Osteocyte (in vitro differentiated cells): Measurements from ENCODE around the gene PTPRM. TPM values are rescaled to one million over a fixed set of nuclear protein-coding genes. Genes with fewer than 3 reads are reported as not detected.

Experiments
- DNase-seq: peaks from one replicate; pipeline ENCODE4 v3.0.0; 2021; ENCODE audit warnings: mixed read lengths; ENCODE audit not compliant: unreplicated experiment; ENCODE audit errors: extremely low spot score
- H3K27ac Mint-ChIP-seq: one replicate; pipeline ENCODE4 v1.8.0; 2021; ENCODE audit warnings: mild to moderate bottlenecking, mixed read lengths; ENCODE audit not compliant: unreplicated experiment
- H3K27me3 Mint-ChIP-seq: one replicate; pipeline ENCODE4 v1.8.0; 2021; ENCODE audit warnings: mixed read lengths; ENCODE audit not compliant: unreplicated experiment
- H3K36me3 Mint-ChIP-seq: one replicate; pipeline ENCODE4 v1.8.0; 2021; ENCODE audit warnings: mixed read lengths; ENCODE audit not compliant: unreplicated experiment
- H3K4me1 Mint-ChIP-seq: one replicate; pipeline ENCODE4 v1.8.0; 2021; ENCODE audit warnings: mixed read lengths; ENCODE audit not compliant: unreplicated experiment
- H3K4me3 Mint-ChIP-seq: one replicate; pipeline ENCODE4 v1.8.0; 2021; ENCODE audit warnings: mild to moderate bottlenecking, moderate library complexity, mixed read lengths; ENCODE audit not compliant: unreplicated experiment
- H3K9me3 Mint-ChIP-seq: one replicate; pipeline ENCODE4 v1.8.0; 2021; ENCODE audit warnings: mixed read lengths; ENCODE audit not compliant: unreplicated experiment
- total RNA-seq: library from RNA; stranded (reverse); gene quantifications from 2 replicates; pipeline ENCODE4 v1.2.1, GENCODE V29; 2021
- TF ChIP-seq, protein P1 (sequence below): fragments of 200-600 bp; sonication (generic); IDR thresholded peaks from 2 replicates; pipeline ENCODE4 v1.5.0; 2021; ENCODE audit warnings: antibody characterized with exemption, mild to moderate bottlenecking, moderate library complexity

Gene PTPRM
- total RNA-seq, 1 donor from 2014 or later = 105 TPM

DNA sequence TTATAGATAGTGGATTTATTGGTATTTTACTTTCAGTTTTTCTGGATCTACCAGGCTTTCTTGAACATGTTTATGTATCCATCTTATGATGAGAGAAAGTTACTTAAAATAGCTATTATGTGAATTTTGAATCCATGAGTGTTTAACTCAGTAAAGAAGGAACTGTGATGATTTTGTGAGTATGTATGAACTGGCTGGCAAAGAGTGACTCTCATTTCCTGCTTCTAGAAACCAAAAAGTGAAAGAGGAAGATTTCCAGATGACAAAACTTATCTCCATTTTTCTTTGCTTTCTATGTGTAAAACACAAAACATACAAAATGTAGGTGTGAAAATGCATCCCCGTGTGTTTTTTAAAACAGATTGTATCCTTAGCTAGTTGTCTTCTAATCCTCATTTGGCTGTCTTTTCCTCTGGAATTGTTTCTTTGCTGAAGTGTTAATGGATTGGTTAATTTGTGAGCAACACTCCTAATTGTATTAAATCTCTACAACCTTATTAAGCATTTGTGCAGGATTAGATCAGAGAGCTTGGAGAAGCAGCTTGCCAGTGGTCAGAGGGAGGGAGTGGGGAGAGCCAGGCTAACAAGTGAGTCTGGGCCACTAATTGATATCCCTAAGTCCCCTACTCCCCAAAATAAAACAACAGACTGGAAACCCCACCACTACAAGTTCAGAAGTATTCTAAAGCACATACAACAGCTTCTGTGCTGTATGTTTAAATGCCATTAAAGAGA is 23.9 kb downstream of the PTPRM start:
- Mint-ChIP-seq H3K4me3 (no peak overlapping the region), H3K36me3 (no peaks in the 10 kb centered on the region), H3K9me3 (no peaks in the 10 kb centered on the region), H3K27me3 (no peaks in the 10 kb centered on the region), H3K27ac (peak overlapping the region; percentile 61), H3K4me1 (peaks cover 26% of the 10 kb centered on the region)
- no peak for DNase-seq
- TF ChIP-seq, protein P1, sequence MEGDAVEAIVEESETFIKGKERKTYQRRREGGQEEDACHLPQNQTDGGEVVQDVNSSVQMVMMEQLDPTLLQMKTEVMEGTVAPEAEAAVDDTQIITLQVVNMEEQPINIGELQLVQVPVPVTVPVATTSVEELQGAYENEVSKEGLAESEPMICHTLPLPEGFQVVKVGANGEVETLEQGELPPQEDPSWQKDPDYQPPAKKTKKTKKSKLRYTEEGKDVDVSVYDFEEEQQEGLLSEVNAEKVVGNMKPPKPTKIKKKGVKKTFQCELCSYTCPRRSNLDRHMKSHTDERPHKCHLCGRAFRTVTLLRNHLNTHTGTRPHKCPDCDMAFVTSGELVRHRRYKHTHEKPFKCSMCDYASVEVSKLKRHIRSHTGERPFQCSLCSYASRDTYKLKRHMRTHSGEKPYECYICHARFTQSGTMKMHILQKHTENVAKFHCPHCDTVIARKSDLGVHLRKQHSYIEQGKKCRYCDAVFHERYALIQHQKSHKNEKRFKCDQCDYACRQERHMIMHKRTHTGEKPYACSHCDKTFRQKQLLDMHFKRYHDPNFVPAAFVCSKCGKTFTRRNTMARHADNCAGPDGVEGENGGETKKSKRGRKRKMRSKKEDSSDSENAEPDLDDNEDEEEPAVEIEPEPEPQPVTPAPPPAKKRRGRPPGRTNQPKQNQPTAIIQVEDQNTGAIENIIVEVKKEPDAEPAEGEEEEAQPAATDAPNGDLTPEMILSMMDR = no peak

DNA sequence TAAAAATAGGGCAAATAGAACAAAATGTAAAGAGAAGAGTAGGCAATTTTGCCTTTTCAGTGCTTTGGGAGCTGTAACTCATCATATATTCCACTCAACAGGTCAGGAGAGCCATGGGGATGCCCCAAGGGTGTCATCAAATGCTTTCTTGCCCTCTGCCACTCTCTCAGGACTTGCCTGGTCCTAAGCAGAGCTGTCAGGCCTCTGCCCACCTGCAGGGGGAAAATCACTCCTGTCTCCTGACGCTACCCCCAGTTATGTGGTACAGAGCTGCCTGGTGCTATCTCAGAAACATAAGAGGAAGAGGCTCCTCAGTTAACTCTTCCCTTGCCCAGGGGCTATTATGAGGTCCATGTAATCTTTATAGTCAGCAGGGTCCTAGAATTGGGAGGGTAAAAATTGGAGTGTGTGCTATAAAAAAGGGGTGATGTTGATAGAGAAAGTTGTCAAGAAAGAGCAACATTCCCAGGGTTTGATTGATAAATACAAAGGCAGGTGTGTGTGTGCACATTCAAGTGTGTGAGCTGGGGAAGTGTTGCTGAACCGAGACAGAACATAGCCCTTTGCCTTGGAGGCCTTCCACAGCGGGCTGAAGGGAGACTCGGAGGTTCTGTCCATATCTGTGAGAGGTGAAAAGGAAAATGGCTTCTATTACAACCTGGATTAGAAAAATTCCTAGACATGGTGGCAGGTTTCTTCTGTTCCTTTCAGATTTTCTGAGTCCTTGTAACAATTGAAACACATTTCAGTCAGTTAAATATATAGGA is 25.4 kb downstream of the PTPRM start:
- no peaks in the 10 kb centered on the region for H3K9me3 Mint-ChIP-seq
- H3K27me3 Mint-ChIP-seq = no peaks in the 10 kb centered on the region
- TF ChIP-seq, protein P1 = no peak
- H3K4me1 Mint-ChIP-seq = peaks cover 26% of the 10 kb centered on the region
- no peaks in the 10 kb centered on the region for H3K36me3 Mint-ChIP-seq
- H3K27ac Mint-ChIP-seq = no peak overlapping the region
- DNase-seq = no peak
- H3K4me3 Mint-ChIP-seq = no peak overlapping the region

DNA sequence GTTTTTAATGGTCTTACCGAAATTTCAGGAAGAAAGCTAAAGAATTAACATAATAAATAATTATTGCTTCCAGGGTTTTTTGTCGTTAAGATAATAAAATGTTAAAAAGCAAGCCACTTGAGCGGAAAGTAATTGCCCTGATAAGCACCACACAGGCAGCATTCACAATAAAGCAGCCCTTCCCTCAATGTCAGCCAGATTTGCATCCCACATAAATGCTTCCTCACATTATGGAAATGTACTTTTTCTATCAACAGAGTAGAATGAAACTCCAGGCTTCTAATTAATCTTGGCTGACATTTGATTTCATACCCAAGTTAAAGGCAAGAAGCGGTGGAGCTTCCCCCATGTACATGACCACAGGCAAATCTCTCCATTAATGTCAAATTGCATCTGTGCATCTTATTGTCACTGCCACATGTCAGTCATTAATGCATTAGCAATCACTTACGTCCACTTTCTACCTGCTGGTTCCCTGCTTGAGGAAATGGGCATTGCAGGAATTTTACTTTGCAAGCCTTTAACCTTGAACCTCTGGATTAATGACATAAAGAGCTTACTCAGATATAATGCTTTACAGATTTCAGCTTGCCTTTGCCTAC is 26.2 kb downstream of the PTPRM start:
- no peak for DNase-seq
- TF ChIP-seq, protein P1 = no peak
- H3K4me1 Mint-ChIP-seq = peaks cover 31% of the 10 kb centered on the region
- H3K4me3 Mint-ChIP-seq = no peak overlapping the region
- no peaks in the 10 kb centered on the region for H3K9me3 Mint-ChIP-seq
- H3K27ac Mint-ChIP-seq = no peak overlapping the region
- no peaks in the 10 kb centered on the region for H3K27me3 Mint-ChIP-seq
- no peaks in the 10 kb centered on the region for H3K36me3 Mint-ChIP-seq

DNA sequence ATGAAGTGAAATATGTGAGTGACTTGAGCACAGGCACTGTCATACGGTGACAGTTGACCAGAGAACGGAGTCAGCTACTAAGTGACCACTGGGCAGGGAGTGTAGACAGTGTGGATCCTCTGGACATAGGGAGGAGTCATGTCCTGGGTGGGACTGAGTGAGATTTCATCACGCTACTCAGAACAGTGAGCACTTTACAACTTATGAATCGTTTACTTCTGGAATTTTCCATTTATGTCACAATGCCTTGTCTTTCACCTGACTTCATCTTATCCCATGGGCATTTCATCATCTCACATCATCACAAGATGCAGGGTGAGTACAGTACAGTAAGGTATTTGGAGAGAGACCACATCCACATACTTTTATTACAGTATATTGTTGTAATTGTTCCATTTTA is 29.0 kb downstream of the PTPRM start:
- no peak for DNase-seq
- no peaks in the 10 kb centered on the region for H3K27me3 Mint-ChIP-seq
- peaks cover 31% of the 10 kb centered on the region for H3K4me1 Mint-ChIP-seq
- H3K4me3 Mint-ChIP-seq = no peak overlapping the region
- TF ChIP-seq, protein P1 = no peak
- no peaks in the 10 kb centered on the region for H3K9me3 Mint-ChIP-seq
- no peak overlapping the region for H3K27ac Mint-ChIP-seq
- H3K36me3 Mint-ChIP-seq = no peaks in the 10 kb centered on the region

DNA sequence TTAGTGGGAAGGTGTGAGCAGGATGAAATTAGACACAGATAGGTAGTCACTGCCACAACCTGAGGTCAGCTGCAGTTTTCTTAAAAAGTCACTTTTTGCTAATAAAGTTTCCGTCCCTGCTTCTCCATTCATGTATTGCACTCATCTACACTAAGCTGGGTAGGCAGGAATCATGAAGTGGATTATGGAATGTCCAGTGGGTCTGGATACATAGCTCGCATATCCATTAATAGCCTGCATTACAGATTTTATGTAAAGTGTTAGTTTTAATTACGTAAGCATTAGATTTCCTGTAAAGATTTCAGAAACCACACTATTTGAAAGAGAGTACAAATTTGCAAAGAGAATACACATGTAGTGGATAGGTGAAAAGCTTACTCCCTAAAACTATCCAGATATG is 30.4 kb downstream of the PTPRM start:
- Mint-ChIP-seq H3K27me3 (no peaks in the 10 kb centered on the region), H3K4me1 (peaks cover 25% of the 10 kb centered on the region)
- TF ChIP-seq, protein P1 = no peak

More for the DNA sequence above, 30.4 kb downstream of the PTPRM start:
- H3K36me3 Mint-ChIP-seq = no peaks in the 10 kb centered on the region
- H3K9me3 Mint-ChIP-seq = no peaks in the 10 kb centered on the region
- H3K4me3 Mint-ChIP-seq = no peak overlapping the region
- DNase-seq = no peak
- no peak overlapping the region for H3K27ac Mint-ChIP-seq
